Neural cell (in vitro differentiated cells): ENCODE results near the gene ZNF384. TPM values are rescaled to one million over a fixed set of nuclear protein-coding genes. Genes with fewer than 3 reads are reported as not detected.

ENCODE experiments used
- H2AFZ ChIP-seq: fragments of 200-600, 300-800 bp; sonication (generic), shearing (Covaris generic); 2 replicates; pipeline ENCODE4 v1.6.0; 2014; ENCODE audit warnings: low read depth, mild to moderate bottlenecking, antibody characterized with exemption, low read length, moderate library complexity
- H3F3A ChIP-seq: fragments of 200-600 bp; shearing (Covaris generic); 2 replicates; pipeline ENCODE4 v1.6.1; 2016; ENCODE audit warnings: mild to moderate bottlenecking, moderate library complexity, mixed read lengths, antibody characterized with exemption, low read length; ENCODE audit not compliant: insufficient read depth, poor library complexity, severe bottlenecking
- H3K27ac ChIP-seq: fragments of 200-600, 300-800 bp; sonication (generic), shearing (Covaris generic); 2 replicates; pipeline ENCODE4 v1.5.1; 2014; ENCODE audit warnings: mild to moderate bottlenecking, low read length, moderate library complexity
- H3K27me3 ChIP-seq: fragments of 300-800, 200-600 bp; sonication (generic), shearing (Covaris generic); 2 replicates; pipeline ENCODE4 v1.6.0; 2014; ENCODE audit warnings: mild to moderate bottlenecking, low read depth, low read length, moderate library complexity; ENCODE audit not compliant: insufficient read depth
- H3K36me3 ChIP-seq: fragments of 300-800, 200-600 bp; sonication (generic), shearing (Covaris generic); 2 replicates; pipeline ENCODE4 v1.5.1; 2014; ENCODE audit warnings: mild to moderate bottlenecking, antibody characterized with exemption, low read length, moderate library complexity; ENCODE audit not compliant: insufficient read depth
- H3K4me2 ChIP-seq: fragments of 300-800, 200-600 bp; sonication (generic), shearing (Covaris generic); 2 replicates; pipeline ENCODE4 v1.6.0; 2014; ENCODE audit warnings: mild to moderate bottlenecking, low read length
- H3K4me3 ChIP-seq: fragments of 300-800, 200-600 bp; sonication (generic), shearing (Covaris generic); 2 replicates; pipeline ENCODE4 v1.5.1; 2014; ENCODE audit warnings: mild to moderate bottlenecking, low read length, moderate library complexity
- H3K79me2 ChIP-seq: fragments of 200-600 bp; shearing (Covaris generic); replicated peaks from 2 replicates; pipeline ENCODE4 v1.6.0; 2014; ENCODE audit warnings: mild to moderate bottlenecking, low read length, moderate library complexity; ENCODE audit not compliant: insufficient read depth
- H3K9ac ChIP-seq: fragments of 300-800, 200-600 bp; sonication (generic), shearing (Covaris generic); 2 replicates; pipeline ENCODE4 v1.6.1; 2016; ENCODE audit warnings: mild to moderate bottlenecking, low read length, mixed read lengths
- H3K9me2 ChIP-seq: fragments of 200-600 bp; shearing (Covaris generic); 2 replicates; pipeline ENCODE4 v1.6.1; 2016; ENCODE audit warnings: mild to moderate bottlenecking, low read length, mixed read lengths; ENCODE audit not compliant: insufficient read depth
- H3K9me3 ChIP-seq: fragments of 200-600, 300-800 bp; sonication (generic), shearing (Covaris generic); 2 replicates; pipeline ENCODE4 v1.6.1; 2016; ENCODE audit warnings: mild to moderate bottlenecking, mixed run types, low read length, moderate library complexity, mixed read lengths
- H4K20me1 ChIP-seq: fragments of 200-600 bp; shearing (Covaris generic); 2 replicates; pipeline ENCODE4 v1.6.1; 2016; ENCODE audit warnings: mild to moderate bottlenecking, mixed run types; ENCODE audit not compliant: insufficient read depth
- EP300 ChIP-seq: fragments of 450-650 bp; conservative IDR thresholded peaks from 2 replicates; pipeline ENCODE4 v1.6.1; 2014; ENCODE audit warnings: antibody characterized with exemption, mild to moderate bottlenecking, moderate library complexity; ENCODE audit not compliant: poor library complexity, severe bottlenecking
- EZH2 ChIP-seq: fragments of 200-600, 300-800 bp; shearing (Covaris generic), sonication (generic); IDR thresholded peaks from 2 replicates; pipeline ENCODE4 v1.6.1; 2014; ENCODE audit warnings: antibody characterized with exemption, low read length, borderline replicate concordance, mild to moderate bottlenecking; ENCODE audit not compliant: insufficient read depth, poor library complexity, severe bottlenecking
- MXI1 ChIP-seq: fragments of 450-650 bp; conservative IDR thresholded peaks from 2 replicates; pipeline ENCODE4 v1.6.1; 2014; ENCODE audit warnings: antibody characterized with exemption, mild to moderate bottlenecking; ENCODE audit not compliant: poor library complexity, severe bottlenecking
- POLR2AphosphoS5 ChIP-seq: IDR thresholded peaks from 2 replicates; pipeline ENCODE4 v1.6.1; 2012
- RAD21 ChIP-seq: fragments of 450-650 bp; conservative IDR thresholded peaks from 2 replicates; pipeline ENCODE4 v1.6.1; 2014; ENCODE audit warnings: antibody characterized with exemption, mild to moderate bottlenecking, moderate library complexity
- SMC3 ChIP-seq: fragments of 450-650 bp; conservative IDR thresholded peaks from 2 replicates; pipeline ENCODE4 v1.6.1; 2014; ENCODE audit warnings: antibody characterized with exemption, mild to moderate bottlenecking, moderate library complexity; ENCODE audit not compliant: poor library complexity
- TAF1 ChIP-seq: IDR thresholded peaks from 2 replicates; pipeline ENCODE4 v1.6.1; 2012; ENCODE audit warnings: low read depth
- polyA plus RNA-seq: library from polyadenylated mRNA; depleted of rRNA; stranded (reverse); fragments of >200 nt; gene quantifications from 2 replicates; pipeline ENCODE4 v1.2.3, GENCODE V29; 2014
- TF ChIP-seq, protein P1 (sequence below): fragments of 450-650 bp; IDR thresholded peaks from 2 replicates; pipeline ENCODE4 v1.5.1; 2014; ENCODE audit warnings: antibody characterized with exemption, mild to moderate bottlenecking, moderate library complexity; ENCODE audit not compliant: poor library complexity, severe bottlenecking
- TF ChIP-seq, protein P2 (sequence below): IDR thresholded peaks from 2 replicates; pipeline ENCODE4 v1.6.1; 2012; ENCODE audit warnings: borderline replicate concordance

Gene ZNF384
- polyA plus RNA-seq, 1 donor from 2014 or later: 25.8 TPM

DNA sequence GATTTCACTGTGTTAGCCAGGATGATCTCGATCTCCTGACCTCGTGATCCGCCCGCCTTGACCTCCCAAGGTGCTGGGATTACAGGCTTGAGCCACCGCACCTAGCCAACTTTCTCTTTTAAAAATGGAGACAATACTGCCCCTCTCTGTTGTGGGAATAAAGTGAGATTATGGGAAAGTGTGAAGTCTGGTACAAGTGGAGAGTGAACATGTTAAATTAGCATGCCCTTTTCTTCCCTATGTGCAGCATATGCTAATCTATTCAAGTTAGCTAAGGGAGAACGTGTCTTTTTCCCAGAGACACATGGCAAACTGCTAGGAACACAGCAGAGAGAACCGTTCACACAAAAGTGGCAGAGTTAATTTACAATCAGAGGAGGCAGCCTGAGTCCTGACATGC lies 36.2 kb upstream of the ZNF384 start:
- H3K36me3 ChIP-seq: no peaks in the 10 kb centered on the region
- peak overlapping the region; percentile 69 for H3K4me3 ChIP-seq
- no peak overlapping the region for H3K4me2 ChIP-seq
- H3K27ac ChIP-seq: no peak overlapping the region
- H3F3A ChIP-seq: peaks cover 4% of the 10 kb centered on the region
- H4K20me1 ChIP-seq: no peaks in the 10 kb centered on the region
- H2AFZ ChIP-seq: no peak overlapping the region
- no peaks in the 10 kb centered on the region for H3K9me2 ChIP-seq
- no peaks in the 10 kb centered on the region for H3K27me3 ChIP-seq
- H3K79me2 ChIP-seq: no peaks in the 10 kb centered on the region
- no peaks in the 10 kb centered on the region for H3K9me3 ChIP-seq
- TF ChIP-seq SMC3 (no peak), TAF1 (no peak), POLR2AphosphoS5 (no peak), EP300 (no peak), RAD21 (no peak), EZH2 (no peak), MXI1 (no peak)
- TF ChIP-seq, protein P1, sequence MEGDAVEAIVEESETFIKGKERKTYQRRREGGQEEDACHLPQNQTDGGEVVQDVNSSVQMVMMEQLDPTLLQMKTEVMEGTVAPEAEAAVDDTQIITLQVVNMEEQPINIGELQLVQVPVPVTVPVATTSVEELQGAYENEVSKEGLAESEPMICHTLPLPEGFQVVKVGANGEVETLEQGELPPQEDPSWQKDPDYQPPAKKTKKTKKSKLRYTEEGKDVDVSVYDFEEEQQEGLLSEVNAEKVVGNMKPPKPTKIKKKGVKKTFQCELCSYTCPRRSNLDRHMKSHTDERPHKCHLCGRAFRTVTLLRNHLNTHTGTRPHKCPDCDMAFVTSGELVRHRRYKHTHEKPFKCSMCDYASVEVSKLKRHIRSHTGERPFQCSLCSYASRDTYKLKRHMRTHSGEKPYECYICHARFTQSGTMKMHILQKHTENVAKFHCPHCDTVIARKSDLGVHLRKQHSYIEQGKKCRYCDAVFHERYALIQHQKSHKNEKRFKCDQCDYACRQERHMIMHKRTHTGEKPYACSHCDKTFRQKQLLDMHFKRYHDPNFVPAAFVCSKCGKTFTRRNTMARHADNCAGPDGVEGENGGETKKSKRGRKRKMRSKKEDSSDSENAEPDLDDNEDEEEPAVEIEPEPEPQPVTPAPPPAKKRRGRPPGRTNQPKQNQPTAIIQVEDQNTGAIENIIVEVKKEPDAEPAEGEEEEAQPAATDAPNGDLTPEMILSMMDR: no peak
- TF ChIP-seq, protein P2, sequence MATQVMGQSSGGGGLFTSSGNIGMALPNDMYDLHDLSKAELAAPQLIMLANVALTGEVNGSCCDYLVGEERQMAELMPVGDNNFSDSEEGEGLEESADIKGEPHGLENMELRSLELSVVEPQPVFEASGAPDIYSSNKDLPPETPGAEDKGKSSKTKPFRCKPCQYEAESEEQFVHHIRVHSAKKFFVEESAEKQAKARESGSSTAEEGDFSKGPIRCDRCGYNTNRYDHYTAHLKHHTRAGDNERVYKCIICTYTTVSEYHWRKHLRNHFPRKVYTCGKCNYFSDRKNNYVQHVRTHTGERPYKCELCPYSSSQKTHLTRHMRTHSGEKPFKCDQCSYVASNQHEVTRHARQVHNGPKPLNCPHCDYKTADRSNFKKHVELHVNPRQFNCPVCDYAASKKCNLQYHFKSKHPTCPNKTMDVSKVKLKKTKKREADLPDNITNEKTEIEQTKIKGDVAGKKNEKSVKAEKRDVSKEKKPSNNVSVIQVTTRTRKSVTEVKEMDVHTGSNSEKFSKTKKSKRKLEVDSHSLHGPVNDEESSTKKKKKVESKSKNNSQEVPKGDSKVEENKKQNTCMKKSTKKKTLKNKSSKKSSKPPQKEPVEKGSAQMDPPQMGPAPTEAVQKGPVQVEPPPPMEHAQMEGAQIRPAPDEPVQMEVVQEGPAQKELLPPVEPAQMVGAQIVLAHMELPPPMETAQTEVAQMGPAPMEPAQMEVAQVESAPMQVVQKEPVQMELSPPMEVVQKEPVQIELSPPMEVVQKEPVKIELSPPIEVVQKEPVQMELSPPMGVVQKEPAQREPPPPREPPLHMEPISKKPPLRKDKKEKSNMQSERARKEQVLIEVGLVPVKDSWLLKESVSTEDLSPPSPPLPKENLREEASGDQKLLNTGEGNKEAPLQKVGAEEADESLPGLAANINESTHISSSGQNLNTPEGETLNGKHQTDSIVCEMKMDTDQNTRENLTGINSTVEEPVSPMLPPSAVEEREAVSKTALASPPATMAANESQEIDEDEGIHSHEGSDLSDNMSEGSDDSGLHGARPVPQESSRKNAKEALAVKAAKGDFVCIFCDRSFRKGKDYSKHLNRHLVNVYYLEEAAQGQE: no peak
- H3K9ac ChIP-seq: no peak overlapping the region

DNA sequence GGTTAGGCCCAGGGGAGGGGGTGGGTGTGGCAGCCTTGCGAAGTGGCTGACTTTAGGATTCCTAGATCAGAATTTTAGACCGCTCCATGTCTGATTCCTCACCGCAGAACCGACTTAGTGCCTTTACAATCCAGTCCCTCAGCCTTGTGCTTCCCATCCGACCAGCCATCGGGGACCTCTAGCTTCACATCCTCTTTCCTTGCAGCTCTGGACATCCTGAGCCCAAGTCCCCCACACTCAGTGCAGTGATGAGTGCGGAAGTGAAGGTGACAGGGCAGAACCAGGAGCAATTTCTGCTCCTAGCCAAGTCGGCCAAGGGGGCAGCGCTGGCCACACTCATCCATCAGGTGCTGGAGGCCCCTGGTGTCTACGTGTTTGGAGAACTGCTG lies 35.2 kb upstream of the ZNF384 start:
- Histone ChIP-seq H3K9ac (peak overlapping the region; percentile 71), H3K27ac (peak overlapping the region; percentile 87), H3K9me3 (no peaks in the 10 kb centered on the region), H3K36me3 (no peaks in the 10 kb centered on the region), H4K20me1 (no peaks in the 10 kb centered on the region), H2AFZ (peak overlapping the region; percentile 100), H3K9me2 (no peaks in the 10 kb centered on the region), H3K4me2 (peak overlapping the region; percentile 65), H3K27me3 (no peaks in the 10 kb centered on the region), H3K79me2 (no peaks in the 10 kb centered on the region), H3K4me3 (peak overlapping the region; percentile 69), H3F3A (peaks cover 4% of the 10 kb centered on the region)
- TF ChIP-seq EZH2: no peak
- TF ChIP-seq MXI1: peak; percentile 10
